ENCODE measurements around the gene MMS19.
A peak's percentile ranks its signal among the peaks of the same experiment; 100 is the strongest.

Gene MMS19

GRCh38 chr10:97468162-97468561 is 30.1 kb downstream of the MMS19 start:
- Mint-ChIP-seq H3K9me3 (no peaks in the 10 kb centered on the region), H3K27ac (no peak overlapping the region), H3K27me3 (no peaks in the 10 kb centered on the region), H3K4me3 (no peak overlapping the region), H3K4me1 (no peaks in the 10 kb centered on the region), H3K36me3 (peaks cover 26% of the 10 kb centered on the region)
- no peak for ATAC-seq

- no peaks in the 10 kb centered on the region for H3K4me1 Mint-ChIP-seq
- H3K27me3 Mint-ChIP-seq, result no peaks in the 10 kb centered on the region
- ATAC-seq, result no peak
- no peak overlapping the region for H3K4me3 Mint-ChIP-seq
- H3K9me3 Mint-ChIP-seq, result no peaks in the 10 kb centered on the region
- H3K36me3 Mint-ChIP-seq, result peaks cover 20% of the 10 kb centered on the region
- no peak overlapping the region for H3K27ac Mint-ChIP-seq
Observed at GRCh38 chr10:97466755-97467154, 31.5 kb downstream of the MMS19 start.

- no peaks in the 10 kb centered on the region for H3K27me3 Mint-ChIP-seq
- no peak overlapping the region for H3K27ac Mint-ChIP-seq
- peaks cover 22% of the 10 kb centered on the region for H3K36me3 Mint-ChIP-seq
- H3K4me3 Mint-ChIP-seq, result no peak overlapping the region
- no peak for ATAC-seq
- no peaks in the 10 kb centered on the region for H3K9me3 Mint-ChIP-seq
- H3K4me1 Mint-ChIP-seq, result no peaks in the 10 kb centered on the region
Observed at GRCh38 chr10:97465982-97466381, 32.2 kb downstream of the MMS19 start.

GRCh38 chr10:97464226-97464625 is 34.0 kb downstream of the MMS19 start:
- H3K27ac Mint-ChIP-seq, result no peak overlapping the region
- no peak for ATAC-seq
- H3K4me3 Mint-ChIP-seq, result no peak overlapping the region
- H3K9me3 Mint-ChIP-seq, result no peaks in the 10 kb centered on the region
- H3K4me1 Mint-ChIP-seq, result no peaks in the 10 kb centered on the region
- no peaks in the 10 kb centered on the region for H3K27me3 Mint-ChIP-seq
- peaks cover 39% of the 10 kb centered on the region for H3K36me3 Mint-ChIP-seq

GRCh38 chr10:97463363-97464132 is 34.7 kb downstream of the MMS19 start:
- Mint-ChIP-seq H3K4me1 (no peaks in the 10 kb centered on the region), H3K4me3 (no peak overlapping the region), H3K27ac (no peak overlapping the region), H3K36me3 (peaks cover 46% of the 10 kb centered on the region), H3K27me3 (no peaks in the 10 kb centered on the region), H3K9me3 (no peaks in the 10 kb centered on the region)
- ATAC-seq, result no peak

GRCh38 chr10:97462309-97462708 is 35.9 kb downstream of the MMS19 start:
- Mint-ChIP-seq H3K9me3 (no peaks in the 10 kb centered on the region), H3K4me1 (no peaks in the 10 kb centered on the region), H3K27ac (no peak overlapping the region), H3K27me3 (no peaks in the 10 kb centered on the region), H3K4me3 (no peak overlapping the region), H3K36me3 (peaks cover 52% of the 10 kb centered on the region)
- ATAC-seq, result no peak

- Mint-ChIP-seq H3K4me3 (no peak overlapping the region), H3K27ac (no peak overlapping the region)
Observed at GRCh38 chr10:97459933-97460332, 38.3 kb downstream of the MMS19 start.

GRCh38 chr10:97459111-97459510 is 39.1 kb downstream of the MMS19 start:
- H3K36me3 Mint-ChIP-seq, result peaks cover 49% of the 10 kb centered on the region
- H3K4me1 Mint-ChIP-seq, result peaks cover 3% of the 10 kb centered on the region
- H3K9me3 Mint-ChIP-seq, result no peaks in the 10 kb centered on the region
- no peak for ATAC-seq
- H3K4me3 Mint-ChIP-seq, result no peak overlapping the region
- no peaks in the 10 kb centered on the region for H3K27me3 Mint-ChIP-seq
- H3K27ac Mint-ChIP-seq, result peak overlapping the region; percentile 42

More at GRCh38 chr10:97459933-97460332, 38.3 kb downstream of the MMS19 start:
- no peaks in the 10 kb centered on the region for H3K4me1 Mint-ChIP-seq
- no peak for ATAC-seq
- peaks cover 53% of the 10 kb centered on the region for H3K36me3 Mint-ChIP-seq
- H3K27me3 Mint-ChIP-seq, result no peaks in the 10 kb centered on the region
- no peaks in the 10 kb centered on the region for H3K9me3 Mint-ChIP-seq

- Mint-ChIP-seq H3K27ac (no peak overlapping the region), H3K27me3 (no peaks in the 10 kb centered on the region), H3K9me3 (no peaks in the 10 kb centered on the region), H3K4me1 (peaks cover 8% of the 10 kb centered on the region), H3K4me3 (no peak overlapping the region), H3K36me3 (peaks cover 49% of the 10 kb centered on the region)
- ATAC-seq, result no peak
Observed at GRCh38 chr10:97456686-97457065, 41.5 kb downstream of the MMS19 start.

- Mint-ChIP-seq H3K4me3 (no peak overlapping the region), H3K36me3 (peaks cover 44% of the 10 kb centered on the region), H3K9me3 (no peaks in the 10 kb centered on the region), H3K4me1 (peaks cover 8% of the 10 kb centered on the region), H3K27me3 (no peaks in the 10 kb centered on the region), H3K27ac (no peak overlapping the region)
- no peak for ATAC-seq
Observed at GRCh38 chr10:97456034-97456685, 42.1 kb downstream of the MMS19 start.

- H3K4me1 Mint-ChIP-seq, result peaks cover 18% of the 10 kb centered on the region
- peak overlapping the region; percentile 42 for H3K27ac Mint-ChIP-seq
- H3K4me3 Mint-ChIP-seq, result no peak overlapping the region
- ATAC-seq, result no peak
- no peaks in the 10 kb centered on the region for H3K9me3 Mint-ChIP-seq
- H3K27me3 Mint-ChIP-seq, result no peaks in the 10 kb centered on the region
- peaks cover 36% of the 10 kb centered on the region for H3K36me3 Mint-ChIP-seq
Observed at GRCh38 chr10:97454330-97455036, 43.7 kb downstream of the MMS19 start.

GRCh38 chr10:97452352-97452751 is 45.9 kb downstream of the MMS19 start:
- H3K9me3 Mint-ChIP-seq, result no peaks in the 10 kb centered on the region
- no peaks in the 10 kb centered on the region for H3K27me3 Mint-ChIP-seq
- peaks cover 36% of the 10 kb centered on the region for H3K4me1 Mint-ChIP-seq
- no peak for ATAC-seq
- H3K27ac Mint-ChIP-seq, result no peak overlapping the region
- H3K4me3 Mint-ChIP-seq, result no peak overlapping the region
- peaks cover 20% of the 10 kb centered on the region for H3K36me3 Mint-ChIP-seq

GRCh38 chr10:97451605-97452004 is 46.6 kb downstream of the MMS19 start:
- no peak for ATAC-seq
- no peak overlapping the region for H3K4me3 Mint-ChIP-seq
- H3K27ac Mint-ChIP-seq, result no peak overlapping the region
- H3K27me3 Mint-ChIP-seq, result no peaks in the 10 kb centered on the region
- H3K36me3 Mint-ChIP-seq, result peaks cover 20% of the 10 kb centered on the region
- peaks cover 43% of the 10 kb centered on the region for H3K4me1 Mint-ChIP-seq
- no peaks in the 10 kb centered on the region for H3K9me3 Mint-ChIP-seq

GRCh38 chr10:97450828-97451227 is 47.4 kb downstream of the MMS19 start:
- Mint-ChIP-seq H3K4me1 (peaks cover 49% of the 10 kb centered on the region), H3K27me3 (no peaks in the 10 kb centered on the region), H3K9me3 (no peaks in the 10 kb centered on the region), H3K36me3 (peaks cover 20% of the 10 kb centered on the region), H3K27ac (no peak overlapping the region), H3K4me3 (no peak overlapping the region)
- no peak for ATAC-seq

- Mint-ChIP-seq H3K27ac (peak within 1 kb of the TSS; percentile 84), H3K4me3 (peak within 1 kb of the TSS; percentile 93), H3K27me3 (no peaks in the 10 kb centered on the region), H3K36me3 (peaks cover 15% of the 10 kb centered on the region), H3K4me1 (peaks cover 57% of the 10 kb centered on the region), H3K9me3 (no peaks in the 10 kb centered on the region)
- peak; percentile 99 for ATAC-seq
Observed at GRCh38 chr10:97445722-97446639, 52.2 kb downstream of the MMS19 start, which contains the start of the genes EXOSC1 and ZDHHC16. EXOSC1 (minus strand) TSS chr10:97446006; CDS start chr10:97445985, 21 bp downstream. ZDHHC16 (plus strand) TSS chr10:97446175; CDS start chr10:97451676, 5,501 bp downstream.

Measured in stimulated activated memory B cell treated with anti-CD40 and anti-IgM and Interleukin-4, amounts not matched to agents 10 μg/mL and 1 μg/mL and 100 μg/mL, for 72 hours (primary cell).